GF-D8 (cell line): ENCODE results near the gene ELL3.
"Not testable (repeated sequence)": the region's sequence is repeated elsewhere in the genome, so short reads cannot be mapped to it uniquely, and the experiment has no call there.

Experiments
- DNase-seq: peaks from one replicate; lab custom pipeline; 2025; lab: John Stamatoyannopoulos, UW

The ELL3 gene

DNA sequence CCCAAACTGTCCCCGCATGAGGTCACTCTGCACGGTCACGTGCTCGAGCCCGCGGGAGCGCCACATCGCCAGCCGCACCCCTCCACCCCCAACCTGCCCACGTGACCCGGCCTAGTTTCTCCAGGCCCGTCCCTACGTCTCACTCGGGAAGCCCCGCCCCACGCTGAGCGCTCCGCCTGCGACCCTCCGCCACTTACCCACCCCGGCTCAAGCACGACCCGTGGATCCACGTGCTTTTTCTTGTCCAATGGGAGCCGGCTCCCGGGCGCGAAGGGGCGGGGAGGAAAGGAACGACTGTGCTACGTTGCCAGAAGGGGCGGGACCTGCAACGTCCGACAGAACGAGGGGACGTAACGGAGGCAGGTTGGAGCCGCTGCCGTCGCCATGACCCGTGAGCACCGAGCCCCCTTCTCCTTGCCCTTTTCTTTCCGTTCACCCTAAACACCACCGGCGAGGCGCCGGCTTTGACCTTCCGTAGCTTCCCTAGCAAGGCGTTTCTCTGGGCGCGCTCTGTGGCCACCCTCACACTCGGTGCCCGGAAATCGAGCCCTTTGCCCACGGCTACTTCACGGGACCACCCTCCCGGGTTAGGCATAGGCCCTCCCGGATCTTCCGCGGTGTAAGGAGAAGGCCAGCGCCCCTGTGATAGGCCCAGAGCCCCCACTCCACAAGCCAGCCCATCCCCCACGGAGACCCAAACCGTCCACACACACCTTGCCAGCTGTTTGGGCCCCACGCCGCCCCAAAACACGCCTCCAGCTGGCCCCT, 15.4 kb upstream of the ELL3 start, which contains the start of gene SERF2:
SERF2 (plus strand) TSS at position 328 of the 768 bp plus-strand sequence; CDS start at position 385, 57 bp downstream.
- peak; percentile 83 for DNase-seq

DNA sequence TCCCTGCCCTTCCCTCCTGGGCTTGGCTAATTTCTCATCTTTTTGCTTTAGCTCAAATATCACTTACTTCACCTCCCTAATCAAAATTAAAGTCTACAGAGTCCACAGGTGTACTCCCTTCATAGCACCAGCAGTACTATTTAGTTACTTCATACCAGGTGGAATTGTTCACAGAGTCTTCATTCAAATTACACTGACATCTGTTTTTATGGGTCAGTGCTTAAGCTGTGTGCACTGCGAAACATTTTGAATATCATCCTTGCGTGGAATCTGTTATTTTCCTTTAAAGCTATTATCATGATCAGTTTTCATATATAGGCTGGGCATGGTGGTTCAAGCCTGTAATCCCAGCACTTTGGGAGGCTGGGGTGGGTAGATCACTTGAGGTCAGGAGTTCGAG, 12.6 kb upstream of the ELL3 start:
- no peak for DNase-seq

DNA sequence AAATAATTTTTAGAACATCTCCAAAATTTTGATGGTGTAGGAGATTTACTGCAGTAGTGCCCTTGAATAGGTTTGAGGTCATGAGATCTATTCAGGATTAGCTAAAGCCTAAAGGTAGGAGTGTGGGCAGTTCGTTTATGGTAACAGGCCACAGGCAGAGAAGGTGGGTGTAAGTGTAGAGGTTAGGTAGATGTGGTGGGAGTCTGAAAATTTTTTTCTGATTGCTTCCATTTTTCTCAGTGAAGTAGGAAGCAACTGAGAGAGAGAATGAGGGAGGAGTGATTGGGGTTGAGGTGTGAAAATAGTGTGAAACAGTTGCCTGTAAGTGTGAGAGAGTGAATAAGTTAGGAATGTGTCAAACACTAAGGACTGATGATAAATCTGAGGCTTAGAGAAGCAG, 2.2 kb upstream of the ELL3 start:
- DNase-seq = no peak

DNA sequence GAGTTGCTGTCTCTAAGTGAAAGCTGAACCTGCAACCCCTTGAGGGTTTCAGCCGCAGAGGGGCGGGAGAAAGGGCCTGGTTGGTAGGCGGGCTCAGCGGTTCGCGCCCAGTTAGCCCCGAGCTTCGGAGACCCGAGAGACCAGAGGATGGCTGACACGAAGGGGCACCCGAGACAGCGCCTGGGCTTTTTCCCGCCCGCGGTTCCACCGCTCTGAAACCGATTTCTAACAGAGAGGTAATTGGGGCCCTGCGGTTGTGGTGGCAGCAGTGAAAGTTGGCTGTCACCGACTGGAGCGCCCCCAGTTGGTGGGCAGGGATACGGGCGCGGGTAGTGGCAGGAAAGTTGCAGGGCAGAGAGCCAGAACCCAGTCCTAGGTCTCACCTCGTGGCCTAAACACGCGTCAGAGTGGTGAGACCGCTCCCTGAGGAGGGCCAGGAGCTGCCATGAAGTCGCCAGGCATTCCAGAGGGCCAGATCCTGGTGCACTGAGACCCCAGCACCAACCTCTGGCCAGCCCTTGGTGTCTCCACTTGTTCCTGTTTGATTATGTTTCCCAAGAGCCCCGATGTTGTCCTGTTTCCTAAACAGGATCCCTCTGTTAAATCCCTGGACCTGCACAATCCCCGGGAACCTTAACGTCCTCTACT, 625 bp upstream of the ELL3 start:
- DNase-seq = peak; percentile 52

DNA sequence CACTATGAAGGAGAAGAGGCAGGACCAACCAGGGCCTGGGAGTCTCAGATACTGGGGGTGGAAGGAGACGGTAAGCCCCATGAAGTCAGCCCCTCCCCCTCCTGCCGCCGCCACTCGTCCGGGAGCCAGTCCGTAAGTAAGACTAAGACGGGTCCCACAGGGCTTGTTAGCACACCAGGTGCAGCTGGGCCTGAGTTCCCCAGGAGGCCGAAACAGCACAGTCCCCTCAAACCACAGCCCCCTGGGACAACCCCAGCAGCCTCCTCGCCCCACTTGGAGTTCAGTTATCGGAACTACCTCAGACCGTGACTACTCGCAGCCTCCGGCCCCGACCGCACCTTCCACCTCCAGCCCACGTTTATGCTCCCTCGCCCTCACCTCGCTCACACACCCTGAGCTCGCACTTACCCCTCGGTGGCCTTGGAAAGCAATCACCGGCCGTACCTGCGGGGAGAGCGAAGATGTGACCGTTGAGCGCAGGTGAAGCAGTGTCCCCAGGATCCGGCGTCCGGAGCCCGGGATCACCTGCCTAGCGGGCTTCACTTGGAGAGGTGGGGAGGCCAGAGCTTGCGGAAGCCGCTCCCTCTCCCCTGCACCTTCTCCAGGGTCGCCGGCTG, 557 bp downstream of the ELL3 start:
- no peak for DNase-seq

DNA sequence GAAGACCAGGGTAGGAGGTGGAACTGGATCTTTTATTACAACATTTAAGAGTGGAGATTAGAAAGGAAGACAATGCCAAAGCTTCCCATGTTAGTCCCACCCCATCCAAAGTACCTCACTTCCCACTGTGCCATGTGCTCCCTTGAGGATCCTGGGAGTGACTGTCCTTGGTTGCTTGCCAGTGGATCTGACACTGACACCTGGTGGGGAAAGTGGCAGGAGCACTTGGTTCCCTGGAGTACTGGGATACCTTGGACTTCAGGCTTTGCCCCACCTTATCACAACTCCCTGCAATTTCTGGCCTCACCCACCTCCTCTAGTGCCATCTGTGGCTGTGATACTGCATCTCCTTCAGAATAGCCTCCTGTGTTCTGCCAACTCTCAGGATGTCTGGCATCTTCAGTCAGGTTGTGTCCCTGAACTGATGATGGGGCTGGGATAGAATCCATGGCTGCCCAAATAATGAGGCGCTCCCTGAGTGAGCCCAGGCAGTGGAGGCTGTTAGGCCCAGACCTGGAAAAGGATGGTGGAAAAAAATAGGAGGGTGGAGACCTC, 1.3 kb downstream of the ELL3 start:
- no peak for DNase-seq

DNA sequence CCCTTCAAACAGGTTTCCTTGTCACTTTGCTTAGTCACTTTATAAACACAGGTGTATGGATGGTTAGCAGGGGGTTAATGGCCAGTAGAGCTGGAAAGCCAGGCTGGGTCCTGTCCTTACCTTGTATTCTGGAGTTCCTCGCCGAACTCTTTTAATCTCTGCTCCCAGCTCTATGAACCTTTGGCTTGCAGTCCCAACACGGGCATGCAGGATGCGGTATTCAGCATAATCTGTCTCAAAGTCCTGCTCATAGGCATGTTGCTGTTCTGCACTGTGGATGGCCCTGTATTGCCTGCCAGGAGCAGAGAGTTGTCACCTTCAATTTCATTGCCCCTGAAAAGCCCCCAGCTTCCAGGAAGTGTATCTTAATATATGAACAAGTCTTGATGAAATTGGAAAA, 2.7 kb downstream of the ELL3 start:
- DNase-seq = no peak

DNA sequence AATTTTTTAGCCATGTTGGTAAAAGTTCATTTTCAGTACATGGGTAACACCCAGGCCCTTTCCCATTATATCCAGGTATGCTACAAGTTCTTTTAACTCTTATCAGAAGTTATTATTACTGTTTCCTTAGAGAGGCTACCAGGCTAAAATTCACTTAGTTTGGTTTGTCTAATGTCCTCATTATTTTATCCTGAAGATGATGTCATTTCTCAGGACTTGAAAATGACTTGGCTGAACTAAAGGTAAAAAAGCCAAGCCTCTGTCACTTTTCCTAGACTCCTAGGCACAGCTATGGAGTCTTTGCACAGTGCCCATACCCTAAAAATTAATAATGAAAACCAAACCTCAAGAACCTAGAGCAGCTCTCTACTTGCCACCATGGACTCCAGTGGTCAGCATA, 4.1 kb downstream of the ELL3 start:
- DNase-seq = no peak

DNA sequence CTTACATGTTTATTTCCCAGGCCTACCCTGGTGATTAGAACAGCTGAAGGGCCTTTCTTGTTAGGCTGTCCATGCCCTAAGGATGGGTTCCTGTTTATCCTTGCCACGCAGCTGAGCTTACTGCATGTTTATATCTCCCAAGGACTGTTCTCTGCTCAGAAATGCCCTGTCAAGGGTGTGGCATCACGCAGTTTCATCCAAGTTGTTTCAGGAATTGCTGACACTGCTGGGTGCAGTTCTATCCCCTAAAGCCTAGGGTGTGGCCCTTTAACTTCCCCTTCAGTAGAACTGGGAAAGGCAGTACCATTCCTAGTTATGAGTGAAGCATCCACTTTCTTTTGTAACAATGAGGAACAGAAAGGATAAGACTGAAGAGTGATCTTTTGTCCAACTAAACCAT, 5.0 kb downstream of the ELL3 start:
- no peak for DNase-seq

DNA sequence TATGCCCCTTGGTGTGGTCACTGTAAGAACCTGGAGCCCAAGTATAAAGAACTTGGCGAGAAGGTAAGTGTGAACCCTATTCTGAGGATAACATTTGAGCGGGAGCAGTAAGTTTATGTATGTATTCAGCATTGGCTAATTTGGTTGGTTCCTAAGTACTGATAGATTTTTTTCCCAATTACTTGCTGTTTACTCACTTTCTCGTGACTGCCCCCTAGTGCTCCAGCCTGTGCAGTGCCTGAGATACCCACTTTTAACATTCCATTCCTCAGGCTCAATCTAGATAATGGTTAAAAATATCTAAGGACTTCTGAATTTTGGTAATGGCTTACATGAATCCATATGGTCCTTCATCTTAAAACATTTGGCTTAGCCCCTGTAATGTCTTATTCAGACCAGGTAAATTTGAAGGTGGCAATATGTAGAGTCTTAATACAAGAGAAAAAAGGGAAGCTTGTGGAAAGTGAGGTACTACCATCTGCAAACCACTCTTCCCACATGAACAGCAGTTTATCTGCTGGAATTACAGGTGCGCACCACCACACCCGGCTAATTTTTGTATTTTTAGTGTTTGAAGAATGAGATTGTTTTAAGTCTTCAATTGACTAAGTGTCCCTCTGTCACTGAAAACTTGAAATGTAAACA, 7.1 kb downstream of the ELL3 start:
- no peak for DNase-seq

DNA sequence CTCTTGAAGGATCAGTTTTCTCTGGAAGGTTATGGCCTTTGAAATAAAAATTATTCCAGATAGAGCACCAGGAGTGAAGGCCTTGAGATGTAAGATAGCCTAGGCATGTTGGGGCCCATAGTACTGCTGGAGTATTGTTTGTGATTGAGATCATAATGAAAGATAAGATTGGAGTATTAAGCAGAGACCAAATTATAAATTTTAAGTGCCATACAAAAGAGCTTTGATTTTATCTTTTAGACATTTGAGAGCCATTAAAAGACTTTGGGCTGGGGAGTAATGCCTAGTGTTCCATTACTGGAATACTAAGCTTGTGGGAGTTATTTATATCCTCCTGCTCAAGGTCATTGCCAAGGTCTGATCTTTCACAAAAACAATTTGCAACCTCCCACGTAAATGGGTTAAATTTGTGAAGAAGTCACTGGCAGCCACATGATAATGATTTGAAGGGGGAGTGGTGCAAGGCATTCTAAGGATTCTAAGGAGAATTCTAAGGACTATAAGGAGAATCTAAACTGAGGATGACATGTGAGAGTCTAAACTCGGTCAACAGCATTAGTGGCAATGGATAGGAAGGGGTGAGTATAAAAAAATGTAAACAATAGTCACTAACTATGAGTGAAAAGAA, 12.8 kb downstream of the ELL3 start:
- no peak for DNase-seq

DNA sequence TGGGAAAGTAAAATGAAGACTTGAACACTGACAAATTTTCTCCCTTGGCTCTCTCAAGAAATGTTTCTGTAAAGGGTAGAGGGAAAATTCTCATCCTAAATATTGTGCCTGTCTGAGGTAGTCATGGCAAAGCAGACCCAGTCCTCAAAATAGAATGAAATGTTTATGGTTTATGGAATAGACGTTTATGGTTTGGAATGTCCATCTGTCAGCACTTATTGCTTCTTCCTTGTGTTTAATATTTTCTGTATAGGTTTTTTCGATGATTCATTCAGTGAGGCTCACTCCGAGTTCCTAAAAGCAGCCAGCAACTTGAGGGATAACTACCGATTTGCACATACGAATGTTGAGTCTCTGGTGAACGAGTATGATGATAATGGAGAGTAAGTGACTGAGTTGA, 13.9 kb downstream of the ELL3 start:
- no peak for DNase-seq

DNA sequence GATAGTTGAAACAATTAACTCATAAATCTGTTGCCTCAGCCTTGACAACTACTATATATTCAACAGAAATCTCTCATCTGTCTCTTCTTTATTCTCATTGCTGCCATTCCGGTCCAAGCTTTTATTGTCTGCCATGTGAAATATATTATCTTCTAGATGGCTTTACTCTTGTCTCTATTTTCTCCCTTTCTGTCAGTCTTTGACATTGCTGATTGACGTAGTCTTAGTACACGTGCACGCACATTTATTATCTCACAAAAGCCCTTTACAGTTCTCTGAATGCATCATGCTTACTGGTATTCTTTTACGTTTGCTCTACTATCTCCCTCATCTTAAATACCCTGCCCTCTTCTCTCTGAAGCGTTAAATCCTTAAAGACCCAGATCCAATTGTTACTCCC, 24.9 kb downstream of the ELL3 start:
- no peak for DNase-seq

DNA sequence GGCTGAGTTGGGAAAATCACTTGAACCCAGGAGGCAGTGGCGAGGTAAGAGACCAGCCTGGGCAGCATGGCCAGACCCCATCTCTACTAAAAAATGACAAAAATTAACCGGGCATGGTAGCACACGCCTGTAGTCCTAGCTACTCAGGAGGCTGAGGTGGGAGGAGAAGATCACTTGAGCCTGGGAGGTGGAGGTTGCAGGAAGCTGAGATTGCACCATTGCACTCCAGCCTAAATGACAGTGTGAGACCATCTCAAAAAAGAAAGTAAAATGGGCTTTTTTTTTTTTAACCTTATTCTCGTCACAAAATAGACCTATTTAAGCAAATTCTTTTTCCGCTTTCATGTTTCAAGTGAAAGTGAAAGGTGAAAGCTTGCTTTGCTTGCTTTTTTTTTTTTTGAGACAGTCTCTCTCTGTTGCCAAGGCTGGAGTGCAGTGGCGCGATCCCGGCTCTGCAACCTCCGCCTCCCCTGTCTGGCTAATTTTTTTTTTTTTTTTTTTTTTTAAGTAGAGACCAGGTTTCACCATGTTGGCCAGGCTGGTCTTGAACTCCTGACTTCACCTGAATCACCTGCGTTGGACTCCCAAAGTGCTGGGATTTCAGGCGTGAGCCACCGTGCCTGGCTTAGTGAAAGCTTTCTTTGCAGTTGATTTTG, 26.9 kb downstream of the ELL3 start:
- no peak for DNase-seq

DNA sequence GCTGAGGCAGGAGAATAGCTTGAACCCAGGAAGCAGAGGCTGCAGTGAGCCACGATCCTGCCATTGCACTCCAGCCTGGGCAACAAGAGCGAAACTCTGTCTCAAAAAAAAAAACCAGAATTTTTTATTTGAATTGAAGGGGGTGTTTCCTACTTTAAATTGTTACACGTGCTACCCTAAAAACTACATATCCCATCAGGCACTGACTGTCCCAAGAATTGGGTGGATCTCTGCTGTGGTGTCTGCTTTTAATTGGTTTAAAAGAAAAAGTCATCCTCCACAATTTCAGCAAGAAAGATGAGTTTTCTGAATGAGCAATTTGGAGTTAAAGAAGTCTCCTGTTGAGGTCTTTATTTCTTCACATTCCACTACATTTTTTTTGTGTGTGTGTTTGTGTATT, 28.4 kb downstream of the ELL3 start:
- DNase-seq = no peak

DNA sequence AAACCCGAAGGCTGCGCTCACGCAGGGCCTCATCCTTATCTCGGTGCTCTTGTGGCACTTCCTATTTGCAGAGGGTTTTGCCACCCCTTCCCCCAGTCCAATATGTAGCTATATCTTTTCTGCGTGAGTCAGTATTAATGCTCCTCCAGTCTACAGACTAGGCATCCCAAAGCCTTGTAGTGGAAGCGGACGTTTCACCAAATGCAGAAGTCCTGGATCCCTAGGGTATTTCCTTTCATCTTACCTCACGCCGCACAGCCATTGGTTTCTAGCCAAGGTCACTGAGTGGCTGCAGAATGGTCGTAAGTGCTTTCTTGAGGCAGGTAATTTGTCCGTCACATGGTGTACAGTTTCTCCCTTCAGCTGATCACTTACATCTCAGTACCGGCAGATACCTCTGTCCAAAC, 29.9 kb downstream of the ELL3 start:
- DNase-seq = peak; percentile 14

DNA sequence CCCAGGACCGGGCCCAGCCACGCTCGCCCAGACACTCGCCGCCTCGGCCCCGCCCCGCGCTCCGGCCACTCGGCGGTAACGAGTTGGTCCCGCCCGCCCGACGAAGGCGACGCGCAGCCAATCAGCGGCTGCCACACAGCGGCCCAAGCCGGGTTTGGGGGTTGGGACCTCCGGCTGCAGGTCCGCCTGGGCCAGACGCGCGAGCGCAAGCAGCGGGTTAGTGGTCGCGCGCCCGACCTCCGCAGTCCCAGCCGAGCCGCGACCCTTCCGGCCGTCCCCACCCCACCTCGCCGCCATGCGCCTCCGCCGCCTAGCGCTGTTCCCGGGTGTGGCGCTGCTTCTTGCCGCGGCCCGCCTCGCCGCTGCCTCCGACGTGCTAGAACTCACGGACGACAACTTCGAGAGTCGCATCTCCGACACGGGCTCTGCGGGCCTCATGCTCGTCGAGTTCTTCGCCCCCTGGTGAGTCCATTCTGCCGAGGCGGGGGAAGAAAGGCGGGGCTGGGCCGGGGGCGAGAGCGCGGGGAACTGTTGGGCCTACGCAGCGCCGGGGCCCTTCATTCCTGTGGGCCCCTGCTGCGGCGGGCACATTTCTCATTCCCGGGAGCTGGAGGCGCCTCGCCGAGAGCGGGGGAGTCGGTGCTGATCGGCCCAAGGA, 30.4 kb downstream of the ELL3 start, which contains the start of gene PDIA3:
PDIA3 (plus strand) TSS at position 194 of the 658 bp plus-strand sequence; CDS start at position 296, 102 bp downstream.
- DNase-seq = peak; percentile 22

DNA sequence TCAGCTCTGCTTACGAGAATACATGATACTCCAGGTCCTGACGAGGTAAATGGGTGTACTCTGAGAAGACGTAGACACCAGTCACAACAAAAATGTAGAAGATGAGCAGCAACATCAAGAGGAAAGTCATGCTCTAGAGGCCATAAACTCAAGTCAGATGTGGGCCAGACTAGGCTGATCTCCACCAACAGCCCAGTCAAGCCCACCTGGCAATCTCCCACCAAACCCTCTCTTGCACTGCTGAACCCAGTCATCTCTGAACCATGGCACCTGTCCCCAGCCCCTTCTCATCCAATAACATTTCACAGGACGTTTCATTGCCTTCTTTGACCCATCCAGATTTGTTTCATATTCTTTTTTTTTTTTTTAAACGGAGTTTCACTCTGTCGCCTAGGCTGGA, 41.4 kb downstream of the ELL3 start:
- no peak for DNase-seq

DNA sequence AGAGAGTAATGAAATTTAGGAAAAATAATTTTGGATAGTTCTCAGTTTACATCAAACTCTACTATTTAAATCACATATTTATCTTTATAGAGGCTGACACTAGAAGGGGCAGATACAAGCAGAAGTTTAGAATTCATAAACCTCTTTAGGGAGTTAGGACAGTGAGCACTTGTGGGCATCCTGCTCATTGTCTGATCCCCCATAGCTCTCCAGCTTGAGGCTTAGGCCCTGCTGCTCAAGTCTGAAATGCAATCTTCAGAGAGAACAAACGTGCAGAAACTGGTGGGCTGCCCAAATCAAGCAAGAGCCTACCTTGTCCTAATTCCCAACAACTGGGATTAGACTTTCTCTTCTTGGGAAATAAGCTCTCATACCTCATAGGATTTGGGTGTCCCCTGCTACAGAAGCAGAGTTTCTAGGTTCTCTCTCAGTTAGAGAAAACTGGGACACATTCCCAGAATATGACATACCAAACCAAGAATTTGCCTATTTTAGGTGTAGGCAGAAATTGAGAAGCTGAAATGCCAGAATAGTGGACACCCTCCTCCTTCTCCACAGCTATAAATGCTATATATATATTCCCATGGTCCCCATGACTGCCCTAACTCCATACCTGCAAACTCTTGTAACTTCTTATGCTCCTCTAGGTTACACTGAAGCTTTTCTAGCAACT, 48.6 kb downstream of the ELL3 start:
- not testable (repeated sequence) for DNase-seq

DNA sequence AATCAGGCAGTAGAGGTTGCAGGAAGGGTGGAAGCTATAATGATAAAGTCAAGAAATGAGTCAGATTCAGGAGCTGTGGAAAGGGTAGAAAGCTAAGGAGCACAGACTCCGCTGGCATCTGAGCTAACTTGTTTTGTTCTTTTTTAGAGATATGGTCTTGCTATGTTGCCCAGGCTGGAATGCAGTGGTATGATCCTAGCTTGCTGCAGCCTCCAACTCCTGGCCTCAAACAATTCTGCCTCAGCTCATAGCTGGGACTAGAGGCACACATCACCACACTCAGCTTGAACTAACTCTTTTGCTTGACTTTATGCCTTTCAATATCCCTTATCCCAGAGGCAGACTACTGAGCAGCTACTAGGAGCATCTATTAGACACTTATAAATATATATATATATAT, 50.5 kb downstream of the ELL3 start:
- not testable (repeated sequence) for DNase-seq
